ENCODE results near the gene CDR2L.
"Not testable (repeated sequence)": the region's sequence is repeated elsewhere in the genome, so short reads cannot be mapped to it uniquely, and the experiment has no call there.

CDR2L gene

DNA sequence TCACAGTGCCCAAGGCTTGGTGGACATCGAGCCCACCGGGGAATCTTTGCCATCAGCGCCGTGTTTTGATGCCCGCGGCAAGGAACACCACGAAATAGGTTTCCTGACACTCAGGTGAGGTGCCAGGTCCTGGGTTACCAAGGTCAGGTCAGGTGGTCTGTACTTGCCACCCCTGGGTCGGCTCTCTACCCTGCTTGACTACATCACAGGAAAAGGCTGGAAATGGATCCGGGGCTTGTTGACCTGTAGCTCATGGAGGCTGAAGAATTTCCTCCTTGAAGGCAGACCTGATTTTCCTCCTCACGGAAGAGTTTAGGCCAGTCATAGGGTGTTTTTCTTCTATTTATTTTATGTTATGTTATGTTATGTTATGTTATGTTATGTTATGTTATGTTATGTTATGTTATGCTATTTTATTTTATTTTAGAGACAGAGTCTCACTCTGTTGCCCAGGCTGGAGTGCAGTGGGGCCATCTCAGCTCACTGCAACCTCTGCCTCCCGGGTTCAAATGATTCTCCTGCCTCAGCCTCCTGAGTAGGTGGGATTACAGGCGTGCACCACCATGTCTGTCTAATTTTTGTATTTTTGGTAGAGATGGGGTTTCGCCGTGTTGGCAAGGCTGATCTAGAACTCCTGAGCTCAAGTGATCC lies 4.6 kb upstream of the CDR2L start:
- DNase-seq = not testable (repeated sequence)

DNA sequence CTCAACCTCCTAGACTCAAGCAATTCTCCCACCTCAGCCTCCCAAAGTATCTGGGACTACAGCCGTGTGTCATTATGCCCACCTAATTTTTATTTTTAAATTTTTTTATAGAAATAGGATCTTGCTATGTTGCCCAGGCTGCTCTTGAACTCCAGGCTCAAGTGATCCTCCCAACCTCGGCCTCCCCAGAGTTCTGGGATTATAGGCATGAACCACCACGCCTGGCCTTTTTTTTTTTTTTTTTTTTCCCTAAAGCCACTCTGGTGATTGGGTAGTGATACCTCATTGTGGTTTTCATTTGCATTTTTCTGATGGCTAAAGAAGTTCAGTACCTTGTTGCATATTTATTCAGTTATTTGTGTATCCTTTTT lies 1.2 kb upstream of the CDR2L start:
- no peak for DNase-seq

GRCh38 chr17:74987909-74988711 lies 678 bp downstream of the CDR2L start:
- no peak for DNase-seq

GRCh38 chr17:74990581-74991105 lies 3.2 kb downstream of the CDR2L start:
- no peak for DNase-seq

DNA sequence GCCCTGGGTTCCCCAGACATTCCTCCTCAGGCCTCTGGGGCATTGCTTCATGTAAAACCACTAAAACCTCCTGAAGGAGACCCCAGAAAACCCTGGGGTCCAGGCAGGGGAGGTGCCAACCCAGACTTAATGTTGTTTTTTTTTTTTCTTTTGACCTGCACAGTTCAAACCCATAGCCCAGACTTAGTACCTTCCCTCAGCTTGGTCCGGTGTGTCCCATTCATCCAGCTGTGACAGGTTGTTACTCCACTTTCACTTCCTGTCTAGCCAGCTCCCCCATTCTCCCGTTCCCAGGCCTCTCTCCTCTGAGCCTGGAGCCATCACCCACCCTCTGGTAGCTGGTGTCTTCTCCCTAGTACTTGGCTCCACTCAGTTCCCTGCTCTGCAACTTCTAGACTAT lies 4.8 kb downstream of the CDR2L start:
- no peak for DNase-seq

DNA sequence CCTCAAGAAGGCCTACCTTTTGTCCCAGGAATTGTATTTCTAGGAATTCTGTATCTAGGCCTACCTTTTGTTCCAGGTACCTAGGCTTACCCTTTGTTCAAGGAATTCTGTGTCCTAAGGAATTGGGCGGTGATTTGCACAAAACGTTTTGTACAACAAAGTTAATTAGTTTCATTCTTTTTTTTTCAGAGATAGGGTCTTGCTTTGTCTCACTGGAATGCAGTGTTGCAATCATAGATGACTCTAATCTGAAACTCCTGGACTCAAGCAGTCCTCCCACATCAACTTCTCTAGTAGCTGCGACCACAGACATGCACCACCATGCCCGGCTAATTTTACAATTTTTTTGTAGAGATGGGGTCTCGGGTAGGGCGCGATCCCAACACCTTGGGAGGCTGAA lies 7.0 kb downstream of the CDR2L start:
- DNase-seq = no peak

DNA sequence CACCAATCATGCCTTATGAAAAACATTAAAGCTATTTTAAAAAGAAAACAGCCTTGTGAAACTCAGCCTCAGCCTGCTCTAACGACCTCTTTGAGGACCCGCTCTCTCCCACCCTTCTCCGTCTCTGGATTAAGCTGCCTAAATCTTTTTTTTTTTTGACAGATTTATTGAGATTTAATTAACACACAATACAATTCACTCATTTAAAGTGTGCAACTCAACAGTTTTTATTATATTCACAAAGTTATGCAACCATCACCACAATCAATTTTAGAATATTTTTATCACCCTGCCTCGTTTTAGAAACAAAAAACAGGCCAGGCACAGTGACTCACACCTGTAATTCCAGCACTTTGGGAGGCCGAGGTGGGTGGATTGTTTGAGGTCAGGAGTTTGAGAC lies 8.4 kb downstream of the CDR2L start:
- DNase-seq = no peak

GRCh38 chr17:74998783-74999182 lies 11.4 kb downstream of the CDR2L start:
- no peak for DNase-seq

GRCh38 chr17:74999523-74999922 lies 12.1 kb downstream of the CDR2L start:
- no peak for DNase-seq

- no peak for DNase-seq
Observed at GRCh38 chr17:75001915-75002843, 14.7 kb downstream of the CDR2L start.

- DNase-seq = no peak
Observed at GRCh38 chr17:75003070-75003956, 15.9 kb downstream of the CDR2L start.

DNA sequence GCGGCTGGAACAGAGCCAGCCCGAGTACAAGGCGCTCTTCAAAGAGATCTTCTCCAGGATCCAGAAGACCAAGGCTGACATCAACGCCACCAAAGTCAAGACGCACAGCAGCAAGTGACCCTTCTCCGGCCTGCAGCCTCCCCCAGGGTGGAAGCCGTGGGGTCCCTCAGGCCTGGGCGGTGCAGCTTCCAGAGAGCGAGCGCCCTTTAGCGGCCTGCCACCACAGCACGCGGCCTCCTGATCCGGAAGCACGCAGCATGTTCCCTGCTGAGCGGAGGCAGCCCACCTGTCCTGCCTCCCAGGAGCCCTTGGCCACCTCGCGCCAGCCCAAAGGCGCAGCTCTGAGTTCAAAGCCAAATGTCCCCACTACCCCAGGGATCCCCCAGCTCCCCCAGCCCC lies 16.5 kb downstream of the CDR2L start:
- DNase-seq = no peak

GRCh38 chr17:75004371-75004770 lies 16.9 kb downstream of the CDR2L start:
- DNase-seq = no peak

- no peak for DNase-seq
Observed at GRCh38 chr17:75005291-75005690, 17.9 kb downstream of the CDR2L start.

DNA sequence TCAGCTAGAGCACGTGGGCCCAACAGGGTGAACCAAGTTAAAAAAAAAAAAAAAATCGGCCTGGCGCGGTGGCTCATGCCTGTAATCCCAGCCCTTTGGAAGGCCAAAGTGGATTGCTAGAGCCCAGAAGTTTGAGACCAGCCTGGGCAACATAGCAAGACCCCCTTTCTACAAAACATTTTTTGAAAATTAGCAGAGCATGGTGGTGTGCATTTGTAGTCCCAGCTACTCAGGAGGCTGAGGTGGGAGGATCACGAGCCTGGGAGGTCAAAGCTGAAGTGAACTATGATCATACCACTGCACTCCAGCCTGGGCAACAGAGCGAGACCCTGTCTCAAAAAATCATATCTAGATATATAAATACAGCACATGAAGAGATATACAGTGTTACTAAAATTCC lies 18.7 kb downstream of the CDR2L start:
- DNase-seq = not testable (repeated sequence)

DNA sequence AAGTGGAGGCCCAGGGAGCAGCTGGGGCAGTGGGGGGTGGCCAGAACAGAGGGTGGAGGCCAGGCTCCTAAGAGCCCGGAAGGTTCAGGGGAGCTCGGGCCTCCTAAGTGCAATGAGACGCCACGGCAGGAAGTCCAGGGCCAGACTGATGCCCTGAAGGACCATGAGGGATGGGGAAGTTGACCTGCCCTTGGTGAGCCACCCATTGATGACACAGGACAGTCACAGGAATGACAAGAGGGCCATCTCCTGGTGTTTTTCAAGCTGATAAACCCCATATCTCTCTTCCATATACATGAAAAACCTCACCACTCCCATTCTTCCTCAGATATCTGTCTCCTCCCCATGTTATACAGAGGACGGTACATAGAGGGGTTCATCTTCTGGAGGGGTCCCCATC lies 19.2 kb downstream of the CDR2L start:
- DNase-seq = no peak

- no peak for DNase-seq
Observed at GRCh38 chr17:75008373-75008772, 20.9 kb downstream of the CDR2L start.

DNA sequence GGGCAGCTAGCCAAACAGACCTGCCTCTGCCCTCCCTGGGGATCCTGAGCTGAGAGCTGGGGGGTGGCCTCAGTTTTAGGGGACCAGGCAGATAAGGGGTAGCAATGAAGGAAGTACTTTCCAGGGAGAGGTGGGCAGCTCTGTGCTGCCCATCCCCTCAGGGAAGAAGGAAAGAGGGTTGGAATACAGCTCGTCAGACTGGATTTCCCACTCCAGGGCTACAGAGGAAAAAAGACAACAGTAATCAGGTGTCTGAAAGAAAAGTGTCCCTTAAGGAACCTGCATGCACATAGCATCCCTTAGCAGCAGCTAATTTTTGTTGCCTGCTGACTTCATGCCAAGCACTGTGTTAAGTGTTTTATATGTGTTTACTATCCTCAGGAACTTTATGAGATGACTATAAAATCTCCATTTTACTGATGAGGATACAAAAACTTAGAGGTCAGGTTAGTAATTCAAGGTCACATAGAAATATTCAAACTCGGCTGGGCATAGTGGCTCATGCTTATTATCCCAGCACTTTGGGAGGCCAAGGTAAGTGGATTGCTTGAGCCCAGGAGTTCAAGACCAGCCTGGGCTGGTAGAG lies 21.8 kb downstream of the CDR2L start:
- DNase-seq = no peak

GRCh38 chr17:75010683-75011400 lies 23.4 kb downstream of the CDR2L start:
- DNase-seq = peak; percentile 95

- peak; percentile 38 for DNase-seq
Observed at GRCh38 chr17:75011401-75012095, 24.1 kb downstream of the CDR2L start.

- DNase-seq = no peak
Observed at GRCh38 chr17:75012096-75012345, 24.6 kb downstream of the CDR2L start.
